NT2/D1 (cell line): ENCODE measurements around the gene PATL2.

Experiments used
- SUZ12 ChIP-seq: IDR thresholded peaks from 2 replicates; pipeline ENCODE4 v1.6.1; 2011; ENCODE audit not compliant: insufficient read length, insufficient read depth; ENCODE audit errors: extremely low read depth
- YY1 ChIP-seq: IDR thresholded peaks from 2 replicates; pipeline ENCODE4 v1.6.1; 2011; ENCODE audit not compliant: insufficient read length, insufficient read depth
- ZNF274 ChIP-seq: IDR thresholded peaks from 2 replicates; pipeline ENCODE4 v1.6.1; 2011; ENCODE audit warnings: mild to moderate bottlenecking, low read depth, low read length

DNA sequence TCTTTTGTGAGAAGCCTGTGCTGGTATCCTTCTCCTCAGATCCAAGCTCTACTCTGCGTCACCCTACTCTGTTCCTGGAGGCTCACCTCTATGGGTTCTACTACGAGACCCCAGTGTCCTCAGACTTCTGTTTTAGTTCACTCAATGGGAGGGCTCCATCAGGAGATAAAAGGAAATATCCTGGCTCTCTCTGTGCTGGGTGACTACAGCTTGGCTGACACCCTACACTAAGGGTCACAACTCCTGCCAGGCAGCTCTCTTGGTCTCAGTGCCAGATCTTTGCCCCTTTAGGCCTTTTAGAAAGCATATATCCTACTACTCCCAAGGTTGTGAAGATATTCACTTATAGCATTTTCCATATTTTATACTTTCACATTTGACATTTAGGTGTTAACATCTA, 94.1 kb downstream of the PATL2 start:
- TF ChIP-seq SUZ12 (no peak), ZNF274 (no peak), YY1 (no peak)
